ENCODE results near the gene OPN3. TPM values are rescaled to one million over a fixed set of nuclear protein-coding genes. Genes with fewer than 3 reads are reported as not detected.

Gene OPN3
- total RNA-seq, 1 donor from 2014 or later, result 11.0 TPM

- intact Hi-C loops (cut with micrococcal nuclease), result no loop called here
These were observed 7.5 kb upstream of the OPN3 start for GRCh38 chr1:241647658-241648057.

- intact Hi-C loops (cut with micrococcal nuclease), result no loop called here
These were observed 6.0 kb upstream of the OPN3 start for GRCh38 chr1:241646201-241646600.

GRCh38 chr1:241645199-241645598 lies 5.0 kb upstream of the OPN3 start:
- intact Hi-C loops (cut with micrococcal nuclease), result no loop called here

DNA sequence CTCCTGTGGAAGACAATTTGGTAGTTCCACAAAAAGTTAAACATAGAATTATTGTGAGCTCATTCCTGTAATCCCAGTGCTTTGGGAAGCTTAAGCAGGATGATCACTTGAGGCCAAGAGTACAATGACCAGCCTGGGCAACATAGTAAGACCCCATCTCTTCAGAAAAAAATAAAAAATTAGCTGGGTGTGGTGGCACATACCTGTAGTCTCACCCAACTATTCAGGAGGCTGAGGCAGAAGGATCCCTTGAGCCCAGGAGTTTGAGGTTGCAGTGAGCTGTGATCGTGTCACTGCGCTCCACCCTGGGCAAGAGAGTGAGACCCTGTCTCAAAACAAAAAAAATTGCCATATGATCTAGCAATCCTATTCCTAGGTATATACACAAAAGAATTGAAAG lies 4.1 kb upstream of the OPN3 start:
- intact Hi-C loops (cut with micrococcal nuclease), result no loop called here

GRCh38 chr1:241642593-241642944 lies 2.4 kb upstream of the OPN3 start:
- intact Hi-C loops (cut with micrococcal nuclease), result no loop called here

DNA sequence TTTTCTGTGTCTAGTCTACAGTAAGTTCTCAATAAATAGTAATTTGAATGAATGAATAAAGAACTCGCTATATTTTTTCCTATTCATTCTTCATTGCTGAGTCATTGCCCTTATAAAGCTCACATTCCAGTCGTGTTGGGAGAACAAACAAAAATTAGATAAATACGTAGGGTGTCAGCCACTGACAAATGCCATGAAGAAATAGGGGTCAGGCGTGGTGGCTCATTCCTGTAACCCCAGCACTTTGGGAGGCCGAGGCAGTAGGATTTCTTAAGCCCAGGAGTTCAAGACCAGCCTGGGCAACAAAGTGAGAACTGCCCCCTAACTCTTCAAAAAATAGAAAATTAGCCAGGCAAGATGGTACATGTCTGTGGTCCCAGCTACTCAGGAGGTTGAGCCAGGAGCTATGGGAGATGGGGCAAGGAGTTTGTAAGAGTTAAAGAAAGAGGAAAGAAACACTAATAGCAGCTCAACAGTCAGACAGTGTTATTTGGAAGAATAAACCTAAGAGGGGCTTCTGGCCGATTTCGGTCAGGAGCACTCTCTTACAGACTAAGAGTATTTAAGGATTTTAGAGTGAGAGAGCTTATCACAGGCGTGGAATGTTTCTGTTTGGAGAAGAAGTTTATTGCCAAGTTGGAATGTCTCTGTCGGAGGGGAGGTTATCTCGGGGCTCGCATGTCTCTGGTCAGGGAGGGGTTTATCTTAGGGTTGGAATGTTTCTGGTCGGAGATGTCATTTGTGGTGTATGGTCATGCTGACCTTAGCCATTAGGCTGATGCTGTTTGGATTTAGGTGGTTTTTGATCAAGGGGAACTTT lies 1.8 kb upstream of the OPN3 start:
- intact Hi-C loops (cut with micrococcal nuclease), result no loop called here

- intact Hi-C loops (cut with micrococcal nuclease), result loop anchor here (1.0 kb wide), 8 partner anchors 14 to 1775 kb away; partner anchors contain the start of genes CEP170 and FH
These were observed 876 bp upstream of the OPN3 start for GRCh38 chr1:241640867-241641622.

DNA sequence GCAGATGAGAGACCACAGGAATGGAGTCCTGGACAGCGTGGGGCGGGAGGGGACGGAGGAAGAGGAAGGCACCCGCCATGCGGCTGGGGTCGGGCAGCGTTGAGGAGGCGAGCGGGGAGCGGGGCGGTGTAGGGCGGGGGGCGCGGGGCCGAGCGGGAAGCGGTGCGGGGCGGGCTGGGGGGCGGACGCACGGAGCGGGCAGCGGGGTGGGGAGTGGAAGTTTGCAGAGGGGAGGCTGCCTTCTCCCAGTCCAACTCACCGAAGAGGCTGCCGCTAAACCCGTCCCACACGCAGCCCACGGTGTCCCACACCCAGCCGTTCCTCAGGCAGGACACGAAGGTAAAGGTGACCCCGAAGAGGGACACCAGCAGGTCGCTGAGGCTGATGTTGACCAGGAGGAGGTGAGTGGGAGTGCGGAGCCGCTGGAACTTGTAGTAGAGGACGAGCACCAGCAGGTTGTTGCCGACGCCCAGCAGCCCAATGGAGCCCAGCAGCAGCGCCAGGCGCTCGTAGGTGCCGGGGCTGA lies 483 bp downstream of the OPN3 start:
- intact Hi-C loops (cut with micrococcal nuclease), result loop anchor here (1.0 to 10.0 kb wide), 9 partner anchors 12 to 1925 kb away; partner anchors contain the start of genes CEP170 and FH

- intact Hi-C loops (cut with micrococcal nuclease), result loop anchor here (10.0 kb wide), 1 partner anchor 1924 kb away; no protein-coding TSS in a partner anchor
These were observed 1.1 kb downstream of the OPN3 start for GRCh38 chr1:241638909-241639622.

DNA sequence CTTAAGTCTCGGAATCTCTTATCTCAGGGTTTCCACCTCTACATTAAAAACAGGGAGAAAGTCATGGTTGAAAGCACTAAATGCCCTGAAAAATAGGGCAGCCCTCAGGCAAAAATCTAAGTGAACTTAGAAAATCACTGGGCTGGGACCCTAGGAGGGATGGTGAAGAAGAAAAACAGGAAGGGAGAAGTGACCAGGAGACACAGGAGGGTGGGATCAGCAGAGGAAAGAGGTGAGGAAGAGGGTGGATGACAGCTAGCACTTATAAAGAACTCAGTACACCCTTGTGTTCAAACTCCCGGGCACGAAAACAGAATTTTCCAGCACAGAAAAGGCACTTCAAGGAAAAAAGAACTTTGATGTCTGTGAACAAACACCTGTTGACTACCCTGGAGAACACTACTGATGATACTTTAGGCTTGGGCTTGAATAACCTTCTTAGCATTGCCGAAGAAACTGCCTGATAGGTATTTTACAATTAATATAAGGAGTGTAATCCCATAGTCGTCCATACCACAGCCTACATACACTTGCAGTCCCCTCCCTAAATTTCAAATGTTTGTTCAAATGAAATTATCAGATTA lies 2.0 kb downstream of the OPN3 start:
- intact Hi-C loops (cut with micrococcal nuclease), result loop anchor here (10.0 kb wide), 1 partner anchor 1923 kb away; no protein-coding TSS in a partner anchor

DNA sequence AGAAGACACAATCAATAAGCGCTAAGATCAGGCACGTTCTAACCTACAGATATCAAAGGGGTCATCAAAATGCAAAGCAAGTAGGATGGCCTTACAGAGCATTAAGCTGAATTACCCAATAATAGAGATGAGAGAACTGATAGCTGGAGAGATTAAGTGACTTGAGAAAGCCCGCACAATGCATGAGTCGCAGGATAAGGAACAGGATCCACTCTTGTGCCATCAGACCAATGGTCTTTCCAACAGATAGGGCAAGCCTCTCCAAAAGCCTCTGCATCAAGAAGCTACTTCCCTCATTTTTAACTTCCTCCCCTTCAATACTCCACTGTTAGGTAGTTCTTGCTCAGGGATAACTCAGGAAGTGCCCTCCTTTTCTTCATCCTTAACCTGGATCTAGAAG lies 2.6 kb downstream of the OPN3 start:
- intact Hi-C loops (cut with micrococcal nuclease), result loop anchor here (10.0 kb wide), 1 partner anchor 1923 kb away; no protein-coding TSS in a partner anchor

DNA sequence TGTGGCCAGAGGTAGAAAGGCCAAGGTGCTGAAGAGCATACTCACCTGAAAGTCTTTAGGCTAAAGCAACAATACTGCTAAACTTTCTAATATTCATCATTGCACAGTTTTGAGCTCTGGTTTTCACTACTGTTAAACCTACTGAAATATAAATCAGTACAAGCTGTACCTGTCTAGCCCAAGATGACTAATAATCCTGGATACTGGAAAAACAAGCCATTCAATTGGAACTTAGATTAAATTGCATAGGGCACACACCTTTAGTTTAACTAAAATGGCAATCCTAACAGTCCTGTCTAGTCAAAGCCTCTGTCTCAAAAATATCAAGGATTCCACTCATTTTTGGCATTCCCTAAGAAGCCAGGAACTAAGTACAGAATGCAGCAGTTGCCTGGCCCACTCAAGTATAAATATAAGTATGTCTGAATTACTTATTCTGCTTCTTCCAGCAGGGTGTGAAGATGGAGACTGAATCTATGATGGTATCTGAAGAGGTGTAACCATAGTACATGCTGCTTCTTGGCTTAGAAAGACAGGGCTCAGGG lies 3.1 kb downstream of the OPN3 start:
- intact Hi-C loops (cut with micrococcal nuclease), result loop anchor here (10.0 kb wide), 1 partner anchor 1922 kb away; no protein-coding TSS in a partner anchor

DNA sequence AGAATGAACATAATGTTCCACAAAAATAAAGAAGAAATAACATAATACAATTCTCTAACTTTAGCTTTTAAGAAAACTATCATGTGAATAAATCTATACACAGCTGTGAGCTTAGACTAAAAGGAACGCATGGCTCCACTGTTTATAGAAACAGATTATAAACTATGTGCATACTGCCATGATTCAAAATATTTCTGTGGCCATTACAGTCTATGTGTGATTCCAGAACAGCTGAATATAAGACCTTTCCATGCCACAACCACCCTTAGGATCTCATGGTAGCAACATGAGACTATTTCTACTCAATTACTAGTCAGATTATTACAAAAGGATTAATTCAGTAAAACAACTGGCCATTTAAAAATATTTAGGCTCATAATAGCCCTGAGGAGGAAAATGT lies 3.9 kb downstream of the OPN3 start:
- intact Hi-C loops (cut with micrococcal nuclease), result loop anchor here (10.0 kb wide), 1 partner anchor 1921 kb away; no protein-coding TSS in a partner anchor

- intact Hi-C loops (cut with micrococcal nuclease), result loop anchor here (10.0 kb wide), 1 partner anchor 1921 kb away; no protein-coding TSS in a partner anchor
These were observed 4.5 kb downstream of the OPN3 start for GRCh38 chr1:241635556-241636152.

- intact Hi-C loops (cut with micrococcal nuclease), result loop anchor here (10.0 kb wide), 1 partner anchor 1918 kb away; no protein-coding TSS in a partner anchor
These were observed 7.2 kb downstream of the OPN3 start for GRCh38 chr1:241632987-241633386.

- intact Hi-C loops (cut with micrococcal nuclease), result loop anchor here (10.0 kb wide), 1 partner anchor 1917 kb away; no protein-coding TSS in a partner anchor
These were observed 8.5 kb downstream of the OPN3 start for GRCh38 chr1:241631674-241632073.

DNA sequence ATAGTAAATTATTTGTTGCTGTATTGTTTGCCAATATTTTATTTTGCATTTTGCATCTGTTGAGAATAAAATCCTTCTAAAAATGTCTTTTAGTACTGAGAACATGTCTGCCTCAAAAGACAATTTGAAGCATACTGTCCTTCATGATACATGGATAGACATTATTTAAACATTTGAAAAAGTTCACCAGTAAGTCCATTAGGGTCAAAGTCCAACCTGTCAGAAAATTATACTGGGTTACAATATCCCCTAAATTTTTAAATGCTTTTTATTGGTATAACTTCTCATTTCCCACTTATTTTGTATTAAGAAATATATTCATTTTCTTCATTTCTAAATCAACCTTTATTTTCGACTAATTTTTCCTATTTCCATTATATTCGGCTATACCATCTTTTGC lies 9.3 kb downstream of the OPN3 start:
- intact Hi-C loops (cut with micrococcal nuclease), result loop anchor here (10.0 kb wide), 1 partner anchor 1916 kb away; no protein-coding TSS in a partner anchor

DNA sequence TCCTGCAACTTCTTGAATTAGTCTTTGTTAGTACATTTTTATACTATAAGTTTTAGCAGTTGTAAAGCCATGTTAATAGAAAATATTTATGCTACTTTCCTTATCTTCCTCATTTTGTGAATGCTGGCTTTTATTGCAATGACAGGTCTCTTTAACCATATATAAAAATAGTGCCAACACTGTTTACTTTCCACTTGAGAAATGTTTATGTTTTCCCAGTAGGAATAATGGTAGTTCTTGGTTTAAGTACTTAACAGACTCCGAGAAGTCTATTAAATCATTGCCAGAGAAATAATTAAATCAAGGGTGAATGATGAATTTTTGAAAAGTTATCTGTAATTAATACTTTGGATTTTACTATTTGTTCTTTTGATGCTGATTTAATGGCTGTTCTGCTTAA lies 9.7 kb downstream of the OPN3 start:
- intact Hi-C loops (cut with micrococcal nuclease), result loop anchor here (10.0 kb wide), 1 partner anchor 1916 kb away; no protein-coding TSS in a partner anchor

- intact Hi-C loops (cut with micrococcal nuclease), result loop anchor here (10.0 kb wide), 1 partner anchor 1915 kb away; no protein-coding TSS in a partner anchor
These were observed 10.2 kb downstream of the OPN3 start for GRCh38 chr1:241630005-241630404.
